ENCODE measurements around the gene SIAE. TPM values are rescaled to one million over a fixed set of nuclear protein-coding genes. Genes with fewer than 3 reads are reported as not detected.

The SIAE gene
- polyA plus RNA-seq (2012; ENCODE audit: low read depth, missing spikeins), result 3.8 TPM

GRCh38 chr11:124673333-124674167 is at the start of gene SIAE, which contains the start of gene SPA17:
SIAE (minus strand) TSS chr11:124673739; CDS start chr11:124673708, 31 bp downstream.
SPA17 (plus strand) TSS chr11:124673904; CDS start chr11:124675265, 1,361 bp downstream.
- DNase-seq (ENCODE audit: insufficient read length, low spot score) (peak; percentile 79), FAIRE-seq (peak; percentile 70)
- TF ChIP-seq POLR2A (IDR thresholded peaks at IDR 0.05; ENCODE audit: low read depth, low read length) (no peak), POU2F2 (IDR thresholded peaks at IDR 0.05; ENCODE audit: low read depth, low read length) (no peak), PAX5 (IDR thresholded peaks at IDR 0.05; ENCODE audit: insufficient read depth, low read length, severe bottlenecking) (no peak), TAF1 (IDR thresholded peaks at IDR 0.05; ENCODE audit: low read depth, low read length) (no peak; the same call in 1 of the 2 replicates), POLR2AphosphoS5 (IDR thresholded peaks at IDR 0.05; ENCODE audit: low read depth, low read length) (0 out of 2 replicates have a peak, but pooled peaks have one; percentile 56), SPI1 (IDR thresholded peaks at IDR 0.05; ENCODE audit: low read depth, low read length) (peak; percentile 86)

- TF ChIP-seq POU2F2 (IDR thresholded peaks at IDR 0.05; ENCODE audit: low read depth, low read length), result no peak
Measured at GRCh38 chr11:124722176-124722575, 48.6 kb upstream of the SIAE start.

GRCh38 chr11:124719534-124719933 is 46.0 kb upstream of the SIAE start:
- DNase-seq (ENCODE audit: insufficient read length, low spot score) (no peak), FAIRE-seq (no peak)
- TF ChIP-seq POU2F2 (IDR thresholded peaks at IDR 0.05; ENCODE audit: low read depth, low read length), result no peak
- TF ChIP-seq PAX5 (IDR thresholded peaks at IDR 0.05; ENCODE audit: insufficient read depth, low read length, severe bottlenecking), result no peak
- no peak for TF ChIP-seq POLR2A (IDR thresholded peaks at IDR 0.05; ENCODE audit: low read depth, low read length)
- TF ChIP-seq TAF1 (IDR thresholded peaks at IDR 0.05; ENCODE audit: low read depth, low read length), result no peak
- TF ChIP-seq POLR2AphosphoS5 (IDR thresholded peaks at IDR 0.05; ENCODE audit: low read depth, low read length), result no peak
- no peak for TF ChIP-seq SPI1 (IDR thresholded peaks at IDR 0.05; ENCODE audit: low read depth, low read length)

More at GRCh38 chr11:124722176-124722575, 48.6 kb upstream of the SIAE start:
- FAIRE-seq (no peak), DNase-seq (ENCODE audit: insufficient read length, low spot score) (no peak)

GRCh38 chr11:124718801-124719200 is 45.3 kb upstream of the SIAE start:
- DNase-seq (ENCODE audit: insufficient read length, low spot score) (no peak), FAIRE-seq (no peak)
- no peak for TF ChIP-seq PAX5 (IDR thresholded peaks at IDR 0.05; ENCODE audit: insufficient read depth, low read length, severe bottlenecking)
- no peak for TF ChIP-seq SPI1 (IDR thresholded peaks at IDR 0.05; ENCODE audit: low read depth, low read length)
- TF ChIP-seq TAF1 (IDR thresholded peaks at IDR 0.05; ENCODE audit: low read depth, low read length), result no peak
- no peak for TF ChIP-seq POLR2AphosphoS5 (IDR thresholded peaks at IDR 0.05; ENCODE audit: low read depth, low read length)
- no peak for TF ChIP-seq POU2F2 (IDR thresholded peaks at IDR 0.05; ENCODE audit: low read depth, low read length)
- TF ChIP-seq POLR2A (IDR thresholded peaks at IDR 0.05; ENCODE audit: low read depth, low read length), result no peak

- no peak for TF ChIP-seq POLR2AphosphoS5 (IDR thresholded peaks at IDR 0.05; ENCODE audit: low read depth, low read length)
- no peak for TF ChIP-seq PAX5 (IDR thresholded peaks at IDR 0.05; ENCODE audit: insufficient read depth, low read length, severe bottlenecking)
- no peak for TF ChIP-seq SPI1 (IDR thresholded peaks at IDR 0.05; ENCODE audit: low read depth, low read length)
- no peak for TF ChIP-seq POU2F2 (IDR thresholded peaks at IDR 0.05; ENCODE audit: low read depth, low read length)
- no peak for TF ChIP-seq POLR2A (IDR thresholded peaks at IDR 0.05; ENCODE audit: low read depth, low read length)
- no peak for TF ChIP-seq TAF1 (IDR thresholded peaks at IDR 0.05; ENCODE audit: low read depth, low read length)
- DNase-seq (ENCODE audit: insufficient read length, low spot score), result no peak
- no peak for FAIRE-seq
Measured at GRCh38 chr11:124717786-124718651, 44.5 kb upstream of the SIAE start.

GRCh38 chr11:124717421-124717785 is 43.9 kb upstream of the SIAE start:
- DNase-seq (ENCODE audit: insufficient read length, low spot score) (no peak), FAIRE-seq (peak; percentile 40)
- TF ChIP-seq POLR2AphosphoS5 (IDR thresholded peaks at IDR 0.05; ENCODE audit: low read depth, low read length) (no peak), POLR2A (IDR thresholded peaks at IDR 0.05; ENCODE audit: low read depth, low read length) (no peak), POU2F2 (IDR thresholded peaks at IDR 0.05; ENCODE audit: low read depth, low read length) (no peak), TAF1 (IDR thresholded peaks at IDR 0.05; ENCODE audit: low read depth, low read length) (no peak), SPI1 (IDR thresholded peaks at IDR 0.05; ENCODE audit: low read depth, low read length) (no peak), PAX5 (IDR thresholded peaks at IDR 0.05; ENCODE audit: insufficient read depth, low read length, severe bottlenecking) (no peak)

- no peak for FAIRE-seq
- TF ChIP-seq POLR2A (IDR thresholded peaks at IDR 0.05; ENCODE audit: low read depth, low read length) (no peak), POU2F2 (IDR thresholded peaks at IDR 0.05; ENCODE audit: low read depth, low read length) (no peak), PAX5 (IDR thresholded peaks at IDR 0.05; ENCODE audit: insufficient read depth, low read length, severe bottlenecking) (no peak), TAF1 (IDR thresholded peaks at IDR 0.05; ENCODE audit: low read depth, low read length) (no peak), SPI1 (IDR thresholded peaks at IDR 0.05; ENCODE audit: low read depth, low read length) (no peak), POLR2AphosphoS5 (IDR thresholded peaks at IDR 0.05; ENCODE audit: low read depth, low read length) (no peak)
- no peak for DNase-seq (ENCODE audit: insufficient read length, low spot score)
Measured at GRCh38 chr11:124716591-124716990, 43.1 kb upstream of the SIAE start.

GRCh38 chr11:124712392-124712791 is 38.9 kb upstream of the SIAE start:
- TF ChIP-seq POLR2A (IDR thresholded peaks at IDR 0.05; ENCODE audit: low read depth, low read length) (no peak), PAX5 (IDR thresholded peaks at IDR 0.05; ENCODE audit: insufficient read depth, low read length, severe bottlenecking) (no peak), POLR2AphosphoS5 (IDR thresholded peaks at IDR 0.05; ENCODE audit: low read depth, low read length) (no peak), SPI1 (IDR thresholded peaks at IDR 0.05; ENCODE audit: low read depth, low read length) (no peak), TAF1 (IDR thresholded peaks at IDR 0.05; ENCODE audit: low read depth, low read length) (no peak), POU2F2 (IDR thresholded peaks at IDR 0.05; ENCODE audit: low read depth, low read length) (no peak)
- FAIRE-seq, result no peak
- no peak for DNase-seq (ENCODE audit: insufficient read length, low spot score)

- DNase-seq (ENCODE audit: insufficient read length, low spot score), result no peak
- TF ChIP-seq TAF1 (IDR thresholded peaks at IDR 0.05; ENCODE audit: low read depth, low read length), result no peak
- TF ChIP-seq POLR2AphosphoS5 (IDR thresholded peaks at IDR 0.05; ENCODE audit: low read depth, low read length), result no peak
- TF ChIP-seq POU2F2 (IDR thresholded peaks at IDR 0.05; ENCODE audit: low read depth, low read length), result no peak
- TF ChIP-seq SPI1 (IDR thresholded peaks at IDR 0.05; ENCODE audit: low read depth, low read length), result no peak
- TF ChIP-seq POLR2A (IDR thresholded peaks at IDR 0.05; ENCODE audit: low read depth, low read length), result no peak
- no peak for TF ChIP-seq PAX5 (IDR thresholded peaks at IDR 0.05; ENCODE audit: insufficient read depth, low read length, severe bottlenecking)
- FAIRE-seq, result no peak
Measured at GRCh38 chr11:124707829-124708228, 34.3 kb upstream of the SIAE start.

Measured in GM12891 (cell line).